ENCODE data around the gene COL23A1. TPM values are rescaled to one million over a fixed set of nuclear protein-coding genes. Genes with fewer than 3 reads are reported as not detected.

COL23A1 gene
- total RNA-seq, 1 donor from 2014 or later, result 75.2 TPM

DNA sequence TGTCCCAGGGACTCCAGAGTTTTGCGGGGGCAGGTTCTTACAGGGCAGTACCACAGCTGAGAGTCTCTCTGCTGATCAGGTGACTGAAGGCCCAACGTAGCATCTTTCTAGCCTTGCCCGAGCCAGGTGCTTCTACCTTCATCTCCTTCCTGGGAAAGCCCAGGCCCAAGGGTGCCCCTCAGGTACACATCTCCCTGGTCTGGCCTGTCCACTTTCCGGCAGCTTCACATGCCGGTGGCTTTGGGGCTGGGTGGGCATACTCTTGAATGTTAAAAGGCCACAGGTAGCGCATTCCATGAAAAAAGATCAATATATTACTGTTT is 351.9 kb downstream of the COL23A1 start:
- TF ChIP-seq, protein P1, sequence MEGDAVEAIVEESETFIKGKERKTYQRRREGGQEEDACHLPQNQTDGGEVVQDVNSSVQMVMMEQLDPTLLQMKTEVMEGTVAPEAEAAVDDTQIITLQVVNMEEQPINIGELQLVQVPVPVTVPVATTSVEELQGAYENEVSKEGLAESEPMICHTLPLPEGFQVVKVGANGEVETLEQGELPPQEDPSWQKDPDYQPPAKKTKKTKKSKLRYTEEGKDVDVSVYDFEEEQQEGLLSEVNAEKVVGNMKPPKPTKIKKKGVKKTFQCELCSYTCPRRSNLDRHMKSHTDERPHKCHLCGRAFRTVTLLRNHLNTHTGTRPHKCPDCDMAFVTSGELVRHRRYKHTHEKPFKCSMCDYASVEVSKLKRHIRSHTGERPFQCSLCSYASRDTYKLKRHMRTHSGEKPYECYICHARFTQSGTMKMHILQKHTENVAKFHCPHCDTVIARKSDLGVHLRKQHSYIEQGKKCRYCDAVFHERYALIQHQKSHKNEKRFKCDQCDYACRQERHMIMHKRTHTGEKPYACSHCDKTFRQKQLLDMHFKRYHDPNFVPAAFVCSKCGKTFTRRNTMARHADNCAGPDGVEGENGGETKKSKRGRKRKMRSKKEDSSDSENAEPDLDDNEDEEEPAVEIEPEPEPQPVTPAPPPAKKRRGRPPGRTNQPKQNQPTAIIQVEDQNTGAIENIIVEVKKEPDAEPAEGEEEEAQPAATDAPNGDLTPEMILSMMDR (IDR thresholded peaks at IDR 0.05; ENCODE audit: unreplicated experiment), result no peak
- Mint-ChIP-seq H3K27ac (ENCODE audit: unreplicated experiment) (no peak overlapping the region), H3K4me1 (ENCODE audit: unreplicated experiment) (peaks cover 7% of the 10 kb centered on the region), H3K9me3 (ENCODE audit: unreplicated experiment) (no peaks in the 10 kb centered on the region), H3K4me3 (ENCODE audit: unreplicated experiment) (no peak overlapping the region), H3K27me3 (ENCODE audit: unreplicated experiment) (peaks cover 14% of the 10 kb centered on the region), H3K36me3 (ENCODE audit: low read depth, unreplicated experiment) (peaks cover 7% of the 10 kb centered on the region)
- no peak for DNase-seq (ENCODE audit: low spot score)

DNA sequence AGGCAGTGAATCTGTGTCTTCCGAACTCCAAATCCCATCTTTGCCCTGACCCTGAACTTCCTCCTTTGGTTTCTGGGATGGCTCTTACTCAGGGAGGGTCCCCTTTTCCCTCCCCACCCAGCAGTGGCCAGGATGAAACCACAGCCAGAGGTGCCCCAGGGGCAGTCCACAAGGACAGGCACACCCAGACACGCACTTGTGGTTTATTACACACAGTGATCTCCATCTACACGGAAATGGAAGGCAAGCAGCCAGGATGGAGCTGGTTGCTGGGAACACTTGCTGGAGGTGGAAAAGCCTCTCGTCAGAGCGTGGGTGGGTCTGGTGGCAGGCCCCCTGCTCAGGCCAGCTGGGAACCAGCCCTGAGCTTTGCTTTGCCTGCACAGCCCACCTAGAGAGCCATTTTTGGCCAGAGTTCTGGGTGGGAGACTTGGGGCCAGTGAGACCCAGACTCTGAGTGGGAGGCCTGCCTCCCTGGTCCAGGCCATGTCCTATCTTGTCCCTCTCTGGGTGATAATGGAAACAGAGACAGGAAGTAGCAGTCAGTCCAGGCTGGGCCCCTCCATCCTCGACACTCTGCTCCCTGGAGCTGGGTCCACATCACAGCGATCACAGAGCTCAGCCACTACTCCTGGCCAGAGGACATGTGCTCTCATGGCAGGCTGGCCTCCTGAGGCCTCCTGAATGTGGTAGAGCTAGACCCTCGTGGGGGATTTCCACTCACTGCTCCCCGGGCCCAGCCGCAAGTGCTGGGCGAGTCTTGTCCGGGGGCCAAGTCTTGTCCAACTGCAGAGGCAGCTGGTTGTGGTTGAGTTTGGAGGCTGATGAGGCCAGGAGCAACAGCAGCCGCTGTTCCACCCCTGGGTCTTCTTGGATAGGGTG is 352.5 kb downstream of the COL23A1 start:
- DNase-seq (ENCODE audit: low spot score), result no peak
- Mint-ChIP-seq H3K27ac (ENCODE audit: unreplicated experiment) (no peak overlapping the region), H3K9me3 (ENCODE audit: unreplicated experiment) (no peaks in the 10 kb centered on the region), H3K27me3 (ENCODE audit: unreplicated experiment) (peaks cover 11% of the 10 kb centered on the region), H3K4me1 (ENCODE audit: unreplicated experiment) (peaks cover 7% of the 10 kb centered on the region), H3K36me3 (ENCODE audit: low read depth, unreplicated experiment) (peaks cover 7% of the 10 kb centered on the region), H3K4me3 (ENCODE audit: unreplicated experiment) (no peak overlapping the region)
- TF ChIP-seq, protein P1 (IDR thresholded peaks at IDR 0.05; ENCODE audit: unreplicated experiment), result no peak

DNA sequence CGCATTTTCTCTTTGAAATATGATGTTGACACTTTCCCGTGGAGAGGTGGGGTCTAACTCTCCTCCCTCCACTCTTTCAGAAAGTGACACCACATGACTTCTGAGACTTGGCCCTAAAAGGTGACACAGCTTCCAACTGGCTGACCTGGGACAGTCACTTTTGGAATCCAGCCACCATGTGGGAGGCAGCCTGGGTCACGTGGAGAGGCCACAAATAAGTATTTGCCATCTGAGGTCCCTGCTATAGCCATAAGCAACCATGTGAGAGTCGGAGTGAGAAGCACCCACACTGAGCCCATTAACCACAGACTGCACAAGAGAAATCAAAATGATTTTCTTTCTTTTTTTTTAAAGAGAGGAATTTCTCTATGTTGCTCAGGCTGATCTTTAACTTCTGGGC is 353.5 kb downstream of the COL23A1 start:
- H3K27me3 Mint-ChIP-seq (ENCODE audit: unreplicated experiment), result peaks cover 6% of the 10 kb centered on the region
- no peak overlapping the region for H3K4me3 Mint-ChIP-seq (ENCODE audit: unreplicated experiment)
- peaks cover 6% of the 10 kb centered on the region for H3K4me1 Mint-ChIP-seq (ENCODE audit: unreplicated experiment)
- no peak for DNase-seq (ENCODE audit: low spot score)
- TF ChIP-seq, protein P1 (IDR thresholded peaks at IDR 0.05; ENCODE audit: unreplicated experiment), result no peak
- H3K27ac Mint-ChIP-seq (ENCODE audit: unreplicated experiment), result no peak overlapping the region
- no peaks in the 10 kb centered on the region for H3K9me3 Mint-ChIP-seq (ENCODE audit: unreplicated experiment)
- H3K36me3 Mint-ChIP-seq (ENCODE audit: low read depth, unreplicated experiment), result peaks cover 3% of the 10 kb centered on the region

DNA sequence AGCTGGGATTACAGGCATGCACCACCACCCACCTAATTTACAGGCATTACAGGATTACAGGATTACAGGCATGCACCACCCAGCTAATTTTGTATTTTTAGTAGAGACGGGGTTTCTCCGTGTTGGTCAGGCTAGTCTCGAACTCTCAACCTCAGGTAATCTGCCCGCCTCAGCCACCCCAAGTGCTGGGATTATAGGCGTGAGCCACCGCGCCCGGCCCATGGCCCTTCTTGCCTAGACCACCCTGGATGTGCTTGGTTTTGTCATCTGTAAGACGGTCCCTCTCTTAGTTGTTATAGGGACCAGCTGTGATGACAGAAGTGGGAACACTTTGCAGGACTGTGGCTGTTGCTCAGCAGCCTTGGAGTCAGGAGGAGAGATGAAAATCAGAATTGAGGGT is 354.1 kb downstream of the COL23A1 start:
- Mint-ChIP-seq H3K4me1 (ENCODE audit: unreplicated experiment) (peaks cover 12% of the 10 kb centered on the region), H3K36me3 (ENCODE audit: low read depth, unreplicated experiment) (peaks cover 6% of the 10 kb centered on the region), H3K9me3 (ENCODE audit: unreplicated experiment) (no peaks in the 10 kb centered on the region), H3K27me3 (ENCODE audit: unreplicated experiment) (peaks cover 8% of the 10 kb centered on the region), H3K27ac (ENCODE audit: unreplicated experiment) (no peak overlapping the region), H3K4me3 (ENCODE audit: unreplicated experiment) (no peak overlapping the region)
- no peak for DNase-seq (ENCODE audit: low spot score)
- TF ChIP-seq, protein P1 (IDR thresholded peaks at IDR 0.05; ENCODE audit: unreplicated experiment), result no peak

DNA sequence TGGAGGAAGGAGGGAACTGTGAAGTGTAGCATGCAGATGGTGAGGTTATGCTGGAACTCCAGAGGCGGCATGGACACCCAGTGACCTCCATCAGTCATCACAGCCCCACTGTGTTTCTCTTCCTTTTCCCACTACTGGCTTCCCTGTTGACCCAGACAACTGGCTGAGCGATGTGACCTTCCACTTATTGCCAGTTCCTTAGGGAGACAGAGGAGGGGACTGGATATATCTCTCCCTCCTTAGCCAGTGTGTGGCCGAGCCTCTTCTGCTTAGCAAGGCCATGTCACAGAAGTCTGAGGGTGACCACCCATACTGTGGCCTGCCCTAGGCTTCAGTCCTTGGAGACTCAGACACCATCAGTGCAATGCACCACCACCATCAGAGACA is 354.6 kb downstream of the COL23A1 start:
- DNase-seq (ENCODE audit: low spot score), result no peak
- H3K27me3 Mint-ChIP-seq (ENCODE audit: unreplicated experiment), result peaks cover 12% of the 10 kb centered on the region
- H3K4me1 Mint-ChIP-seq (ENCODE audit: unreplicated experiment), result peaks cover 16% of the 10 kb centered on the region
- no peak overlapping the region for H3K27ac Mint-ChIP-seq (ENCODE audit: unreplicated experiment)
- no peak overlapping the region for H3K4me3 Mint-ChIP-seq (ENCODE audit: unreplicated experiment)
- no peaks in the 10 kb centered on the region for H3K9me3 Mint-ChIP-seq (ENCODE audit: unreplicated experiment)
- TF ChIP-seq, protein P1 (IDR thresholded peaks at IDR 0.05; ENCODE audit: unreplicated experiment), result no peak
- peaks cover 11% of the 10 kb centered on the region for H3K36me3 Mint-ChIP-seq (ENCODE audit: low read depth, unreplicated experiment)
